Neural crest cell (in vitro differentiated cells): ENCODE measurements around the gene MAN2B1. TPM values are rescaled to one million over a fixed set of nuclear protein-coding genes. Genes with fewer than 3 reads are reported as not detected.

Experiments
- DNase-seq: peaks from one replicate; pipeline ENCODE4 v3.0.0; 2021; ENCODE audit warnings: low read depth, mixed read lengths, low spot score
- H3K27ac Mint-ChIP-seq: one replicate; pipeline ENCODE4 v1.8.0; 2021; ENCODE audit warnings: mild to moderate bottlenecking, mixed read lengths; ENCODE audit not compliant: unreplicated experiment
- H3K27me3 Mint-ChIP-seq: 2 replicates; pipeline ENCODE4 v1.8.0; 2021; ENCODE audit warnings: low read depth, mild to moderate bottlenecking, mixed read lengths
- H3K36me3 Mint-ChIP-seq: 2 replicates; pipeline ENCODE4 v1.8.0; 2021; ENCODE audit warnings: low read depth, mild to moderate bottlenecking, mixed read lengths
- H3K4me1 Mint-ChIP-seq: 2 replicates; pipeline ENCODE4 v1.8.0; 2021; ENCODE audit warnings: mixed read lengths
- H3K4me3 Mint-ChIP-seq: one replicate; pipeline ENCODE4 v1.8.0; 2021; ENCODE audit warnings: mild to moderate bottlenecking, mixed read lengths
- H3K9me3 Mint-ChIP-seq: 2 replicates; pipeline ENCODE4 v1.8.0; 2021; ENCODE audit warnings: mixed read lengths
- CTCF ChIP-seq: fragments of 200-600 bp; sonication (generic); conservative IDR thresholded peaks from 2 replicates; pipeline ENCODE4 v1.5.0; 2021; ENCODE audit warnings: antibody characterized with exemption, mild to moderate bottlenecking
- total RNA-seq: library from RNA; stranded (reverse); gene quantifications from 2 replicates; pipeline ENCODE4 v1.2.1, GENCODE V29; 2021

The MAN2B1 gene
- total RNA-seq, 1 donor from 2014 or later = 103 TPM

DNA sequence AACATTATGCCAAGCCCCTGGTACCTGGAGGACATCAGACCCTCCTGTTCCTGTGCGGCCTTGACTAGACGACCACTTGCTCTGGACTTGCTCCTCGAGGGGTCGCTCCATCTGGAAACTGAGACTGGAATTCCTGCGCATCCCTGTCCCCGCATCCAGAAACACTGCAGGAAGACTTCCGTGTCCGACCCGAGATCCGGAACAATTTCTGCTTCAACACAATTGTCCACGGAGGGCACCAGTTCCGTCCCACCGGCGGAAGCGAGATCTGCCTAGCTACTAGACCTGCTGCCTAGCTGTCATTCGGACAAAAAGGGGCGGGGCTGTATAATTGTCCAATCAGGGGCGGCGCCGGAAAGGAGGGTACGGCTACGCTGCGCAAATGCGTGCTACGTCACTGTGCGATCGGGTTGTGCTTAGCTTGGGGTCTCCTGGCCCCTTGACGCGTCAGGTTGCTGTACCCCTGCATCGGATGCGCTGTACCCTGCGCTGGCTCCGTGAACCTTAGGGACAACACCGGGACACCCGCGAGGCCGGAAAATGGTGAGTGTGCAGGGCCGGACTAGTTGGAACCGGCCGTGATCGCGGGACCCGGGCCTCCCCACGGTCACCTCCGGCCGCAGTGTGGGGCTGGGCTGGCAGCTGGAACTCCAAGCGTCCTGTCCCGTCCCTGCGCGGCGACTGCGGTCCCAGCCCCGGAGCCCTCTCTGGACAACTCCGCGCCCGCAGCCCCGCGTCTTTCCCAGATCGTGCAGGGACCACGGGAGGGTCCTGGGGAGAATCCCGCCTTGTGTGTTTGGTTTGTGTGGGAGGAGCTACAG is 55.8 kb downstream of the MAN2B1 start, which contains the start of the genes ZNF490 and ZNF791:
ZNF490 (minus strand) TSS at position 274 of the 821 bp plus-strand sequence; CDS start at position 141, 133 bp downstream.
ZNF791 (plus strand) TSS at position 381 of the 821 bp plus-strand sequence; CDS start at position 541, 160 bp downstream.
- Mint-ChIP-seq H3K27me3 (no peaks in the 10 kb centered on the region), H3K36me3 (peaks cover 5% of the 10 kb centered on the region), H3K4me1 (peaks cover 16% of the 10 kb centered on the region)

GRCh38 chr19:12607631-12608030 is 58.9 kb downstream of the MAN2B1 start:
- Mint-ChIP-seq H3K4me3 (peak overlapping the region; percentile 23), H3K4me1 (peaks cover 12% of the 10 kb centered on the region), H3K27me3 (no peaks in the 10 kb centered on the region), H3K36me3 (no peaks in the 10 kb centered on the region), H3K27ac (no peak overlapping the region), H3K9me3 (no peaks in the 10 kb centered on the region)
- no peak for TF ChIP-seq CTCF
- DNase-seq = no peak

More for the DNA sequence above, 55.8 kb downstream of the MAN2B1 start, which contains the start of the genes ZNF490 and ZNF791:
- DNase-seq = peak; percentile 96
- TF ChIP-seq CTCF = no peak
- Mint-ChIP-seq H3K27ac (peak within 1 kb of the TSS; percentile 100), H3K4me3 (peak within 1 kb of the TSS; percentile 100), H3K9me3 (no peaks in the 10 kb centered on the region)

GRCh38 chr19:12606796-12607195 is 59.7 kb downstream of the MAN2B1 start:
- no peak overlapping the region for H3K27ac Mint-ChIP-seq
- H3K4me3 Mint-ChIP-seq = no peak overlapping the region
- H3K36me3 Mint-ChIP-seq = no peaks in the 10 kb centered on the region
- DNase-seq = no peak
- no peaks in the 10 kb centered on the region for H3K9me3 Mint-ChIP-seq
- peaks cover 12% of the 10 kb centered on the region for H3K4me1 Mint-ChIP-seq
- no peaks in the 10 kb centered on the region for H3K27me3 Mint-ChIP-seq
- no peak for TF ChIP-seq CTCF

DNA sequence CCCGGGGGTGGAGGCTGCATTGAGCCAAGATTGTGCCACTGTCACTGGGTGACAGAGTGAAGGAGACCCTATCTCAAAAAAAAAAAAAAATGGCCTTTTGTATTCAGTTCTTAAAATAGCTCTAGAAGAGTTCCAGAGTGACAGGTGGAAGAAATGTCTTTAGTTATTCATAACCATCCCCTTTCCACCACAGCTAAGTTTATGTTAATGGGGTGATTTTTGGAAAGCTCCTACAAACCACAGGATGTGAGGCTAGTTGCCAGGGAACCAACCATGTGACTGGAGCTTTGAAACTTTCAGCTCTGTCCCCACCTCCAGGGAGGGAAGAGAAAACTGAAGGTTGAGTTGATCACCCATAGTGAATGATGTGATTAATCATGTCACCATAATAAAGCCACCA is 62.8 kb downstream of the MAN2B1 start:
- Mint-ChIP-seq H3K4me3 (no peak overlapping the region), H3K36me3 (no peaks in the 10 kb centered on the region), H3K9me3 (no peaks in the 10 kb centered on the region), H3K4me1 (no peaks in the 10 kb centered on the region), H3K27me3 (no peaks in the 10 kb centered on the region), H3K27ac (no peak overlapping the region)
- TF ChIP-seq CTCF = no peak
- no peak for DNase-seq

DNA sequence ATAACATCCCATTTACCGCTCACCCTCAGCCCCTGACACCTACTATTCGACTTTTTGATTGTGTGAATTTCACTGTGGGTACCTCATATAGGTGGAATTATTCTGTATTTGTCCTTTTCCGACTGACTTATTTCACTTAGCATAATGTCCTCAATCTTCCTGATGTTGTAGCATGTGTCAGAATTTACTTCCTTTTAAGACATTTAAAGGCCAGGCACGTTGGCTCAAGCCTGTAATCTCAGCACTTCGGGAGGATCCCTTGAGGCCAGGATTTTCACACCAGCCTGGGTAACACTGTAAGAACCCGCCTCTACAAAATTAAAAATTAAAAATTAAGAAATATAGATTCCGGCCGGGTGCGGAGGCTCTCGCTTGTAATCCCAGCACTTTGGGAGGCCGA is 68.9 kb downstream of the MAN2B1 start:
- DNase-seq = no peak
- Mint-ChIP-seq H3K9me3 (no peaks in the 10 kb centered on the region), H3K27me3 (no peaks in the 10 kb centered on the region), H3K36me3 (no peaks in the 10 kb centered on the region), H3K27ac (no peak overlapping the region), H3K4me3 (no peak overlapping the region), H3K4me1 (no peaks in the 10 kb centered on the region)
- TF ChIP-seq CTCF = no peak
